Measurements from ENCODE around the gene SCAF11. TPM values are rescaled to one million over a fixed set of nuclear protein-coding genes. Genes with fewer than 3 reads are reported as not detected.

SCAF11 gene
- total and polyA plus RNA-seq, 2 experiments from 2014 or later, result 77.0 to 84.8 TPM

GRCh38 chr12:45877069-45877468 lies 113.3 kb downstream of the SCAF11 start:
- no peaks in the 10 kb centered on the region for H3K79me2 ChIP-seq (replicated peaks; ENCODE audit: insufficient read depth)
- no peak for TF ChIP-seq ZNF462 (CRISPR knock-in tag; IDR thresholded peaks at IDR 0.05)
- no peak for TF ChIP-seq ZNF331 (CRISPR knock-in tag; IDR thresholded peaks at IDR 0.05; ENCODE audit: low read depth)
- no peak for TF ChIP-seq EZH2phosphoT487 (IDR thresholded peaks at IDR 0.05; ENCODE audit: unreplicated experiment)
- no peak for TF ChIP-seq STAT1 (IDR thresholded peaks at IDR 0.05; ENCODE audit: unreplicated experiment)
- no peak for TF ChIP-seq NANOG (IDR thresholded peaks at IDR 0.05; ENCODE audit: borderline replicate concordance)
- no peak for TF ChIP-seq JUNB (IDR thresholded peaks at IDR 0.05; ENCODE audit: unreplicated experiment)
- TF ChIP-seq ETS1 (IDR thresholded peaks at IDR 0.05), result no peak
- no peak for TF ChIP-seq EZH2 (IDR thresholded peaks at IDR 0.05; ENCODE audit: low read depth, unreplicated experiment)
- TF ChIP-seq ZNF114 (CRISPR knock-in tag; IDR thresholded peaks at IDR 0.05), result no peak
- TF ChIP-seq CREB1 (CRISPR knock-in tag; IDR thresholded peaks at IDR 0.05; ENCODE audit: low read depth), result no peak
- TF ChIP-seq, protein P1, sequence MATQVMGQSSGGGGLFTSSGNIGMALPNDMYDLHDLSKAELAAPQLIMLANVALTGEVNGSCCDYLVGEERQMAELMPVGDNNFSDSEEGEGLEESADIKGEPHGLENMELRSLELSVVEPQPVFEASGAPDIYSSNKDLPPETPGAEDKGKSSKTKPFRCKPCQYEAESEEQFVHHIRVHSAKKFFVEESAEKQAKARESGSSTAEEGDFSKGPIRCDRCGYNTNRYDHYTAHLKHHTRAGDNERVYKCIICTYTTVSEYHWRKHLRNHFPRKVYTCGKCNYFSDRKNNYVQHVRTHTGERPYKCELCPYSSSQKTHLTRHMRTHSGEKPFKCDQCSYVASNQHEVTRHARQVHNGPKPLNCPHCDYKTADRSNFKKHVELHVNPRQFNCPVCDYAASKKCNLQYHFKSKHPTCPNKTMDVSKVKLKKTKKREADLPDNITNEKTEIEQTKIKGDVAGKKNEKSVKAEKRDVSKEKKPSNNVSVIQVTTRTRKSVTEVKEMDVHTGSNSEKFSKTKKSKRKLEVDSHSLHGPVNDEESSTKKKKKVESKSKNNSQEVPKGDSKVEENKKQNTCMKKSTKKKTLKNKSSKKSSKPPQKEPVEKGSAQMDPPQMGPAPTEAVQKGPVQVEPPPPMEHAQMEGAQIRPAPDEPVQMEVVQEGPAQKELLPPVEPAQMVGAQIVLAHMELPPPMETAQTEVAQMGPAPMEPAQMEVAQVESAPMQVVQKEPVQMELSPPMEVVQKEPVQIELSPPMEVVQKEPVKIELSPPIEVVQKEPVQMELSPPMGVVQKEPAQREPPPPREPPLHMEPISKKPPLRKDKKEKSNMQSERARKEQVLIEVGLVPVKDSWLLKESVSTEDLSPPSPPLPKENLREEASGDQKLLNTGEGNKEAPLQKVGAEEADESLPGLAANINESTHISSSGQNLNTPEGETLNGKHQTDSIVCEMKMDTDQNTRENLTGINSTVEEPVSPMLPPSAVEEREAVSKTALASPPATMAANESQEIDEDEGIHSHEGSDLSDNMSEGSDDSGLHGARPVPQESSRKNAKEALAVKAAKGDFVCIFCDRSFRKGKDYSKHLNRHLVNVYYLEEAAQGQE (IDR thresholded peaks at IDR 0.05; ENCODE audit: unreplicated experiment), result no peak
- no peak for TF ChIP-seq CTCF (conservative IDR thresholded peaks at IDR 0.05; ENCODE audit: low read depth in 2 of 2)
- no peak for TF ChIP-seq POLR2AphosphoS5 (IDR thresholded peaks at IDR 0.05; ENCODE audit: low read depth)
- peaks cover 5% of the 10 kb centered on the region; the same call in 1 of the 2 replicates for H3K4me1 ChIP-seq (ENCODE audit: insufficient read depth)
- no peak overlapping the region for H3K27ac ChIP-seq (ENCODE audit: low read depth)
- Mint-ChIP-seq H3K36me3 (ENCODE audit: low read depth) (peaks cover 62% of the 10 kb centered on the region), H3K27ac (no peak overlapping the region), H3K27me3 (ENCODE audit: insufficient read depth, low read depth, poor library complexity) (peaks cover 3% of the 10 kb centered on the region), H3K9me3 (peaks cover 3% of the 10 kb centered on the region; the same call in 1 of the 3 replicates), H3K4me3 (no peak overlapping the region), H3K4me1 (peaks cover 12% of the 10 kb centered on the region)
- H4K20me1 ChIP-seq (replicated peaks; ENCODE audit: insufficient read depth), result no peaks in the 10 kb centered on the region
- no peak overlapping the region for H3K4me3 ChIP-seq
- no peak overlapping the region for H3K4me2 ChIP-seq
- ATAC-seq (no peak), DNase-seq (ENCODE audit: low spot score) (no peak)
- H2AFZ ChIP-seq, result no peak overlapping the region
- H3K36me3 ChIP-seq (ENCODE audit: insufficient read depth), result no peaks in the 10 kb centered on the region; the same call in 1 of the 2 replicates
- no peaks in the 10 kb centered on the region for H3F3A ChIP-seq (replicated peaks; ENCODE audit: low read depth)
- no peaks in the 10 kb centered on the region for H3K9me2 ChIP-seq (ENCODE audit: insufficient read depth)
- no peaks in the 10 kb centered on the region for H3K27me3 ChIP-seq (ENCODE audit: insufficient read depth)
